ENCODE measurements around the gene UVSSA. TPM values are rescaled to one million over a fixed set of nuclear protein-coding genes. Genes with fewer than 3 reads are reported as not detected.

UVSSA gene
- polyA plus RNA-seq, 1 of the 3 experiments (the other 2 are of a cell fraction): 14.9 TPM

- no peak overlapping the region for H3K4me3 ChIP-seq (ENCODE audit: low read depth in 2 of 2, low read length in 1 of 2)
- no peaks in the 10 kb centered on the region for H3K9me3 ChIP-seq
- POLR2A ChIA-PET: no interaction called here
- H3K4me1 ChIP-seq (ENCODE audit: control insufficient read depth in 1 of 2, insufficient read depth in 2 of 2, low read depth in 1 of 2, low read length in 1 of 2): no peaks in the 10 kb centered on the region
- H3K9ac ChIP-seq: no peak overlapping the region
- H4K20me1 ChIP-seq (ENCODE audit: insufficient read depth): no peaks in the 10 kb centered on the region
- H3K27ac ChIP-seq (ENCODE audit: low read depth in 2 of 2, low read length in 1 of 2): no peak overlapping the region
- no peaks in the 10 kb centered on the region for H3F3A ChIP-seq (replicated peaks; ENCODE audit: insufficient read depth)
- H3K36me3 ChIP-seq (replicated peaks in 1 of 2; ENCODE audit: control insufficient read depth in 1 of 2, insufficient read depth in 2 of 2, low read length in 1 of 2): no peaks in the 10 kb centered on the region
- WGBS (ENCODE audit: low lambda C conversion rate): 7% methylated on average over 19 of the region's 53 CpGs
- no peak overlapping the region for H2AFZ ChIP-seq (ENCODE audit: low read depth)
- CTCF ChIA-PET: interaction anchor here (1.4 to 2.5 kb wide), 2 partner anchors 106 to 221 kb away, joined by 4 to 8 read pairs; no protein-coding TSS in a partner anchor
- H3K79me2 ChIP-seq (ENCODE audit: insufficient read depth): no peaks in the 10 kb centered on the region
- no peak overlapping the region for H3K4me2 ChIP-seq
- peaks cover 76% of the 10 kb centered on the region for H3K27me3 ChIP-seq (ENCODE audit: insufficient read depth)
- DNase-seq: peak; percentile 34
- H3K9me2 ChIP-seq: no peaks in the 10 kb centered on the region
- TF ChIP-seq EZH2phosphoT487 (IDR thresholded peaks at IDR 0.05; ENCODE audit: borderline replicate concordance, low read depth): peak; percentile 29; the same call in 1 of the 2 replicates
- TF ChIP-seq NRF1 (IDR thresholded peaks at IDR 0.05; ENCODE audit: low read depth, low read length): no peak
- no peak for TF ChIP-seq RCOR1 (IDR thresholded peaks at IDR 0.05; ENCODE audit: low read length)
- no peak for TF ChIP-seq RFX5 (IDR thresholded peaks at IDR 0.05; ENCODE audit: low read length)
- TF ChIP-seq JUND (IDR thresholded peaks at IDR 0.05): no peak
These were observed 60.8 kb downstream of the UVSSA start for GRCh38 chr4:1407657-1408333.

- CTCF ChIA-PET: interaction anchor here (1.4 to 2.5 kb wide), 2 partner anchors 105 to 221 kb away, joined by 4 to 8 read pairs; no protein-coding TSS in a partner anchor
- peaks cover 82% of the 10 kb centered on the region for H3K27me3 ChIP-seq (ENCODE audit: insufficient read depth)
- peak; percentile 65 for DNase-seq
These were observed 61.4 kb downstream of the UVSSA start for GRCh38 chr4:1408418-1408817.

GRCh38 chr4:1409079-1409478 lies 62.1 kb downstream of the UVSSA start:
- 5% methylated on average over 11 of the region's 14 CpGs for WGBS (ENCODE audit: low lambda C conversion rate)
- no peaks in the 10 kb centered on the region for H3K9me2 ChIP-seq
- H4K20me1 ChIP-seq (ENCODE audit: insufficient read depth): no peaks in the 10 kb centered on the region
- H3K9me3 ChIP-seq: no peaks in the 10 kb centered on the region
- H2AFZ ChIP-seq (ENCODE audit: low read depth): no peak overlapping the region
- POLR2A ChIA-PET: no interaction called here
- no peaks in the 10 kb centered on the region for H3K36me3 ChIP-seq (replicated peaks in 1 of 2; ENCODE audit: control insufficient read depth in 1 of 2, insufficient read depth in 2 of 2, low read length in 1 of 2)
- H3K27ac ChIP-seq (ENCODE audit: low read depth in 2 of 2, low read length in 1 of 2): no peak overlapping the region
- peaks cover 82% of the 10 kb centered on the region for H3K27me3 ChIP-seq (ENCODE audit: insufficient read depth)
- peak; percentile 30 for DNase-seq
- CTCF ChIA-PET: interaction anchor here (1.0 to 2.5 kb wide), 3 partner anchors 53 to 220 kb away, joined by 3 to 8 read pairs (median 6); no protein-coding TSS in a partner anchor
- no peak overlapping the region for H3K4me2 ChIP-seq
- H3K79me2 ChIP-seq (ENCODE audit: insufficient read depth): no peaks in the 10 kb centered on the region
- no peaks in the 10 kb centered on the region for H3F3A ChIP-seq (replicated peaks; ENCODE audit: insufficient read depth)
- H3K4me3 ChIP-seq (ENCODE audit: low read depth in 2 of 2, low read length in 1 of 2): no peak overlapping the region
- H3K4me1 ChIP-seq (ENCODE audit: control insufficient read depth in 1 of 2, insufficient read depth in 2 of 2, low read depth in 1 of 2, low read length in 1 of 2): no peaks in the 10 kb centered on the region
- no peak overlapping the region for H3K9ac ChIP-seq
- TF ChIP-seq RCOR1 (IDR thresholded peaks at IDR 0.05; ENCODE audit: low read length) (no peak), ELF1 (IDR thresholded peaks at IDR 0.05) (no peak), RXRA (IDR thresholded peaks at IDR 0.05; ENCODE audit: borderline replicate concordance, low read depth) (no peak), MAX (IDR thresholded peaks at IDR 0.05; ENCODE audit: low read depth) (no peak), FOSL2 (IDR thresholded peaks at IDR 0.05; ENCODE audit: borderline replicate concordance, low read depth) (no peak), CHD2 (IDR thresholded peaks at IDR 0.05; ENCODE audit: low read length, partially characterized antibody) (no peak), MEF2A (IDR thresholded peaks at IDR 0.05; ENCODE audit: borderline replicate concordance, low read depth) (no peak), GABPA (IDR thresholded peaks at IDR 0.05; ENCODE audit: low read depth) (no peak), RAD21 (IDR thresholded peaks at IDR 0.05; ENCODE audit: low read length) (no peak), MXI1 (IDR thresholded peaks at IDR 0.05; ENCODE audit: low read depth, low read length) (no peak), POLR2AphosphoS5 (IDR thresholded peaks at IDR 0.05; ENCODE audit: low read depth, low read length) (no peak), TEAD4 (IDR thresholded peaks at IDR 0.05; ENCODE audit: borderline replicate concordance, insufficient read depth) (no peak), GATA2 (CRISPR knock-in tag; IDR thresholded peaks at IDR 0.05) (no peak), SIN3A (IDR thresholded peaks at IDR 0.05; ENCODE audit: borderline replicate concordance, low read depth, low read length) (no peak)
- TF ChIP-seq, protein P1, sequence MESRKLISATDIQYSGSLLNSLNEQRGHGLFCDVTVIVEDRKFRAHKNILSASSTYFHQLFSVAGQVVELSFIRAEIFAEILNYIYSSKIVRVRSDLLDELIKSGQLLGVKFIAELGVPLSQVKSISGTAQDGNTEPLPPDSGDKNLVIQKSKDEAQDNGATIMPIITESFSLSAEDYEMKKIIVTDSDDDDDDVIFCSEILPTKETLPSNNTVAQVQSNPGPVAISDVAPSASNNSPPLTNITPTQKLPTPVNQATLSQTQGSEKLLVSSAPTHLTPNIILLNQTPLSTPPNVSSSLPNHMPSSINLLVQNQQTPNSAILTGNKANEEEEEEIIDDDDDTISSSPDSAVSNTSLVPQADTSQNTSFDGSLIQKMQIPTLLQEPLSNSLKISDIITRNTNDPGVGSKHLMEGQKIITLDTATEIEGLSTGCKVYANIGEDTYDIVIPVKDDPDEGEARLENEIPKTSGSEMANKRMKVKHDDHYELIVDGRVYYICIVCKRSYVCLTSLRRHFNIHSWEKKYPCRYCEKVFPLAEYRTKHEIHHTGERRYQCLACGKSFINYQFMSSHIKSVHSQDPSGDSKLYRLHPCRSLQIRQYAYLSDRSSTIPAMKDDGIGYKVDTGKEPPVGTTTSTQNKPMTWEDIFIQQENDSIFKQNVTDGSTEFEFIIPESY (IDR thresholded peaks at IDR 0.05; ENCODE audit: borderline replicate concordance, low read depth): no peak
- TF ChIP-seq, protein P2, sequence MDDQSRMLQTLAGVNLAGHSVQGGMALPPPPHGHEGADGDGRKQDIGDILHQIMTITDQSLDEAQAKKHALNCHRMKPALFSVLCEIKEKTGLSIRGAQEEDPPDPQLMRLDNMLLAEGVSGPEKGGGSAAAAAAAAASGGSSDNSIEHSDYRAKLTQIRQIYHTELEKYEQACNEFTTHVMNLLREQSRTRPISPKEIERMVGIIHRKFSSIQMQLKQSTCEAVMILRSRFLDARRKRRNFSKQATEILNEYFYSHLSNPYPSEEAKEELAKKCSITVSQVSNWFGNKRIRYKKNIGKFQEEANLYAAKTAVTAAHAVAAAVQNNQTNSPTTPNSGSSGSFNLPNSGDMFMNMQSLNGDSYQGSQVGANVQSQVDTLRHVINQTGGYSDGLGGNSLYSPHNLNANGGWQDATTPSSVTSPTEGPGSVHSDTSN (IDR thresholded peaks at IDR 0.05): no peak

More at GRCh38 chr4:1408418-1408817, 61.4 kb downstream of the UVSSA start:
- H3K9me2 ChIP-seq: no peaks in the 10 kb centered on the region
- no peak overlapping the region for H3K9ac ChIP-seq
- no peak overlapping the region for H3K4me3 ChIP-seq (ENCODE audit: low read depth in 2 of 2, low read length in 1 of 2)
- no peak overlapping the region for H2AFZ ChIP-seq (ENCODE audit: low read depth)
- TF ChIP-seq FOXM1 (IDR thresholded peaks at IDR 0.05; ENCODE audit: low read depth) (no peak), RAD21 (IDR thresholded peaks at IDR 0.05; ENCODE audit: low read length) (peak; percentile 29)
- POLR2A ChIA-PET: no interaction called here
- no peaks in the 10 kb centered on the region for H3K4me1 ChIP-seq (ENCODE audit: control insufficient read depth in 1 of 2, insufficient read depth in 2 of 2, low read depth in 1 of 2, low read length in 1 of 2)
- no peaks in the 10 kb centered on the region for H3K79me2 ChIP-seq (ENCODE audit: insufficient read depth)
- no peaks in the 10 kb centered on the region for H3F3A ChIP-seq (replicated peaks; ENCODE audit: insufficient read depth)
- no peaks in the 10 kb centered on the region for H4K20me1 ChIP-seq (ENCODE audit: insufficient read depth)
- H3K4me2 ChIP-seq: no peak overlapping the region
- H3K27ac ChIP-seq (ENCODE audit: low read depth in 2 of 2, low read length in 1 of 2): no peak overlapping the region
- no peaks in the 10 kb centered on the region for H3K9me3 ChIP-seq
- no peaks in the 10 kb centered on the region for H3K36me3 ChIP-seq (replicated peaks in 1 of 2; ENCODE audit: control insufficient read depth in 1 of 2, insufficient read depth in 2 of 2, low read length in 1 of 2)
- WGBS (ENCODE audit: low lambda C conversion rate): 7% methylated on average over 8 of the region's 22 CpGs

Measured in SK-N-SH (cell line).